AG09319 (cell line): ENCODE measurements around the gene TKT.
"Not testable (repeated sequence)": the region's sequence is repeated elsewhere in the genome, so short reads cannot be mapped to it uniquely, and the experiment has no call there.

Experiments
- DNase-seq: peaks from one replicate; pipeline ENCODE4 v3.0.0-alpha.2; 2010; ENCODE audit warnings: low read depth; ENCODE audit errors: extremely low read depth
- CTCF ChIP-seq: IDR thresholded peaks from 2 replicates; pipeline ENCODE4 v1.5.1; 2011; ENCODE audit warnings: low read depth, mild to moderate bottlenecking, inconsistent platforms, low read length, moderate library complexity

The TKT gene

GRCh38 chr3:53253707-53254508, 1.9 kb downstream of the TKT start:
- no peak for DNase-seq
- TF ChIP-seq CTCF: no peak

- DNase-seq: not testable (repeated sequence)
Measured at GRCh38 chr3:53252947-53253322, 2.9 kb downstream of the TKT start.

- TF ChIP-seq CTCF: no peak
- DNase-seq: no peak
Measured at GRCh38 chr3:53252096-53252946, 3.5 kb downstream of the TKT start.

GRCh38 chr3:53250881-53251605, 4.8 kb downstream of the TKT start:
- TF ChIP-seq CTCF: no peak
- DNase-seq: no peak

GRCh38 chr3:53250453-53250852, 5.4 kb downstream of the TKT start:
- DNase-seq: no peak
- no peak for TF ChIP-seq CTCF

- no peak for TF ChIP-seq CTCF
- no peak for DNase-seq
Measured at GRCh38 chr3:53248161-53248560, 7.7 kb downstream of the TKT start.

- no peak for TF ChIP-seq CTCF
- no peak for DNase-seq
Measured at GRCh38 chr3:53247619-53248018, 8.2 kb downstream of the TKT start.
